GM13976 (cell line): ENCODE measurements around the gene MFSD8.
A peak's percentile ranks its signal among the peaks of the same experiment; 100 is the strongest.
"Not testable (repeated sequence)": the region's sequence is repeated elsewhere in the genome, so short reads cannot be mapped to it uniquely, and the experiment has no call there.

Experiments used
- DNase-seq: peaks from one replicate; pipeline ENCODE4 v3.0.0; 2012; ENCODE audit warnings: low spot score
- in situ Hi-C: fragments of 300-500 bp; cut with MboI; formaldehyde crosslinking; loops from one replicate; pipeline ENCODE4 v1.12.0; 2022; ENCODE audit warnings: low sequenced_read_pairs, mixed read lengths, inconsistent platforms; ENCODE audit not compliant: unreplicated experiment
- TF ChIP-seq, protein P1 (sequence below): IDR thresholded peaks from 2 replicates; pipeline ENCODE4 v1.5.1; 2012; ENCODE audit warnings: borderline replicate concordance, mild to moderate bottlenecking; ENCODE audit not compliant: insufficient read depth; ENCODE audit errors: extremely low read depth, missing control alignments, control extremely low read depth

The MFSD8 gene

GRCh38 chr4:127967141-127967775 is 2.3 kb upstream of the MFSD8 start:
- TF ChIP-seq, protein P1, sequence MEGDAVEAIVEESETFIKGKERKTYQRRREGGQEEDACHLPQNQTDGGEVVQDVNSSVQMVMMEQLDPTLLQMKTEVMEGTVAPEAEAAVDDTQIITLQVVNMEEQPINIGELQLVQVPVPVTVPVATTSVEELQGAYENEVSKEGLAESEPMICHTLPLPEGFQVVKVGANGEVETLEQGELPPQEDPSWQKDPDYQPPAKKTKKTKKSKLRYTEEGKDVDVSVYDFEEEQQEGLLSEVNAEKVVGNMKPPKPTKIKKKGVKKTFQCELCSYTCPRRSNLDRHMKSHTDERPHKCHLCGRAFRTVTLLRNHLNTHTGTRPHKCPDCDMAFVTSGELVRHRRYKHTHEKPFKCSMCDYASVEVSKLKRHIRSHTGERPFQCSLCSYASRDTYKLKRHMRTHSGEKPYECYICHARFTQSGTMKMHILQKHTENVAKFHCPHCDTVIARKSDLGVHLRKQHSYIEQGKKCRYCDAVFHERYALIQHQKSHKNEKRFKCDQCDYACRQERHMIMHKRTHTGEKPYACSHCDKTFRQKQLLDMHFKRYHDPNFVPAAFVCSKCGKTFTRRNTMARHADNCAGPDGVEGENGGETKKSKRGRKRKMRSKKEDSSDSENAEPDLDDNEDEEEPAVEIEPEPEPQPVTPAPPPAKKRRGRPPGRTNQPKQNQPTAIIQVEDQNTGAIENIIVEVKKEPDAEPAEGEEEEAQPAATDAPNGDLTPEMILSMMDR, result no peak
- in situ Hi-C loops, result no loop called here
- DNase-seq, result no peak

DNA sequence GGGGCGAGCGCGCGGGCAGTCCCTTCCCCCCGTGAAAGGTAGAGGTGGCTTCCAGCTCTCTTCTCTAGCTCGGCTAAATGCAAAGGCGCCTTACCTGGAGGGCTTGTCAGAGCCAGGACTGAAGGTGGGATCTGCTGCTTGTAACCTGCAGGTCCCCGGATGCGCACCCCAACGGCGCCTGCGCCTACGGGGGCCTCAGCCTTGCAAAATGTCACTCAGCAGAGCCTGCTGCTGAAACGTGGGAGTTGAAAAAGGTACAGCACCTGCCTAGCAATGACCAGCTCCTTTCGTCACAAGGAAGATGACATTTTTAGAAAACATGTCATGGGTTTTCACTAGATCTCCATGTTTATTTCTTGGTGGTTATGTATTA is 816 bp upstream of the MFSD8 start:
- TF ChIP-seq, protein P1, result no peak
- peak; percentile 80 for DNase-seq
- in situ Hi-C loops, result no loop called here

GRCh38 chr4:127964426-127965061 is 429 bp downstream of the MFSD8 start:
- DNase-seq, in situ Hi-C loops: not testable (repeated sequence)

- DNase-seq, result not testable (repeated sequence)
These were observed 1.2 kb downstream of the MFSD8 start for GRCh38 chr4:127963633-127964398.

GRCh38 chr4:127959794-127960193 is 5.2 kb downstream of the MFSD8 start:
- in situ Hi-C loops, result no loop called here
- no peak for DNase-seq
- TF ChIP-seq, protein P1, result no peak

More at GRCh38 chr4:127963633-127964398, 1.2 kb downstream of the MFSD8 start:
- in situ Hi-C loops, result not testable (repeated sequence)

- in situ Hi-C loops, result no loop called here
- TF ChIP-seq, protein P1, result no peak
- no peak for DNase-seq
These were observed 7.9 kb downstream of the MFSD8 start for GRCh38 chr4:127957105-127957504.

DNA sequence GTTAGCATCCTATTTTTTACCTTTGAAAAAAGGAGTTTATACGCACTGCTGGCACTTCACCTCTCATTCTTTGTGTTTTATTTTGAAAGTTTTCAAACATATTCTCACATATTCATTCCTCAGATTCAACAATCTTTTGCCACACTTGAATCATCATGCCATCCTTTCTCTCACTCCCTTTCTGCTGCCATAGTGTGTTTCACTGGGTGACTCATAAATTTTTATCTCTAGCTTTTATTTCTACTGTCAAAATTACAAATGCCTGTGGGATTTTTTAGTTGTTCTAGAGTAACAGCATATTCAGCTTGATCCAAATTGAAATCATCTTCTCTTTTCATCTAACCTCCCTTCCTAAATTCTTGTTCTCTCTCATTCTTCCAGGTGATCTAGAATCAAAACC is 28.0 kb downstream of the MFSD8 start:
- in situ Hi-C loops, result no loop called here
- no peak for DNase-seq
- TF ChIP-seq, protein P1, result no peak

DNA sequence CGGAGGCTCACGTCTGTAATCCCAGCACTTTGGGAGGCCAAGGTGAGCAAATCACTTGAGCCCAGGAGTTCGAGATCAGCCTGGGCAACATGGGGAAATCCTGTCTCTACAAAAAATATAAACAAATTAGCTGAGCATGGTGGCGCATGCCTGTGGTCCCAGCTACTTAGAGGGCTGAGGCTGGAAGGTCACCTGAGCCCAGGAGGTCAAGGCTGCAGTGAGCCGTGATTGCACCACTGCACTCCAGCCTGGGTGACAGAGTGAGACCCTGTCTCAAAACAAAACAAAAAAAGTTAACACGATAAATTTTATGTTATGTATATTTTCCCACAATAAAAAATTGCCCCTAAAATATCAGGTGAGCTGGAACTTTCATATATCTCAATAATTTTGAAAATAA is 33.1 kb downstream of the MFSD8 start:
- DNase-seq, in situ Hi-C loops: not testable (repeated sequence)
